Measurements from ENCODE around the gene C10orf53.

The C10orf53 gene

GRCh38 chr10:49679480-49679893 is at the start of gene C10orf53:
C10orf53 (plus strand) TSS chr10:49679651; CDS start chr10:49679698, 47 bp downstream.
- DNase-seq (ENCODE audit: low spot score): peak; percentile 32

GRCh38 chr10:49631975-49632374 is 47.5 kb upstream of the C10orf53 start:
- DNase-seq (ENCODE audit: low spot score): no peak

DNA sequence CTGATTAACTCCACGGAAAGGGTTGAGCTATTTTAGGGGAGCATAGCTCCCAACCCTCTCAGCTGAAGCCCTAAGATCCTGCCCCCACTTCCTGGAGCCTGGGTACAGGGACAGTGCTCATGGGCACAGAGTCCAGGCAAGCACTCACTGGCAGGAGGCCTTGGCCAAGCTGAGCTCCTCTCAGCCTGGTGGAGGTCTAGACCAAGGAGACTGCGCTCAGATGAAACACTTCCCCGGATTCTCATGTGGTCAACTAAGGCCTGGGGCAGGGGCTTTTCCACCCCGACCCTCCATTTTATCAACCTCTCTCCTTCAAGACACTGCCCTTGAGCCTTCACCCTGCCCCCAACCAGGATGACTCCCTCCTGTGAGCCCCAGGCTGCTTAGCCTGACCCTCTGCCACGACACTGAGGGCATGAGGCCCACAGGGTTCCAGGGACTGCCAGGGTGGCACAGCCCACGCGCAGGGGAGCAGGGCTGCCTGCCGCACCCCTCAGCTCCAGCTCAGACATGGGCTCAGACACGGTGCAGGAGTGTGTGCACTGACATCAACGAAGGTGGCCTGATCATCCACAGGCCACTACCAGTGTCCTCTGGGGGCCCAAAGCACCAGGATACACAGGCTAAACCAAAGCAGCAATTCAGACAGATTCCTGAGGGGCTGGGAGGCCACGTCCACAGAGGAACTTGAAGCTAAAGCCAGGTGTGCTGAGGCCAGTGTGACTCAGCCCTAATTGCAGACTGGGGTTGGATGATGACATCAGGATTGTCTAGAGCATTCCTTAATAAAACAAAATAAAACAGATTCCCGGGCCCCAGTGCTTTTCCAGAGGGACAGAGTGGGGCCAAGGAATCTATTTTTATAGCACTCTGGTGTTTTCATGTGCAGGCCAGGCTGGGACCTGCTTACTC is 46.8 kb upstream of the C10orf53 start:
- DNase-seq (ENCODE audit: low spot score): no peak

- no peak for DNase-seq (ENCODE audit: low spot score)
These were observed 46.0 kb upstream of the C10orf53 start for GRCh38 chr10:49633327-49634068.

DNA sequence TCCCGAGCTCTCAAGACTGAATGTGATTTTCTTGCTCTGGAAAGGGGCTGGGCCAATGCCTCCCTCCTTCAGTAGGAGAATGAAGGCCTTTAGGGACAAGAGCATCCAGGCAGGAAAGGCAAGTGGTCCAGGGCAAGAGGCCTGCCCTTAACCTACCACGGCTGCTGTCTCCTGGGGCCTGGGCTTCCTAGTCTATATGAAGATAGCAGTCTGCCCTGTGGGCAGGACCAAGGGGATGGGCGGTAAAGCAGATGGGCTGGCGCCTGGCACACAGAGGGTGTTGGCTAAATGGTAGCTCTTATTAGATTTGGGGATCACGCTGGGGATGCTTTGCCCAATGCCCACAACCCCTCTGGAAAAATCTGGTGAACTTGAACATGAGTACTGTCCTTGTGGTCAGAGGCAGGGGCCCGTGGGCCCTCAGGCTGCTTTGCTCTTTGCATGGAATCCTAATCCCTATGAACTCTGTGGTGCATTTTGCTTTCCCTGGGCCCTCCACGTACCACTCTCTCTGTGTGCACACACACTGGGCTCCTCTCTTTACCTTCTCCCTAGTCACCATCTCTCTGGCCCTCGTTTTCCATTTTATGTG is 45.3 kb upstream of the C10orf53 start:
- no peak for DNase-seq (ENCODE audit: low spot score)

DNA sequence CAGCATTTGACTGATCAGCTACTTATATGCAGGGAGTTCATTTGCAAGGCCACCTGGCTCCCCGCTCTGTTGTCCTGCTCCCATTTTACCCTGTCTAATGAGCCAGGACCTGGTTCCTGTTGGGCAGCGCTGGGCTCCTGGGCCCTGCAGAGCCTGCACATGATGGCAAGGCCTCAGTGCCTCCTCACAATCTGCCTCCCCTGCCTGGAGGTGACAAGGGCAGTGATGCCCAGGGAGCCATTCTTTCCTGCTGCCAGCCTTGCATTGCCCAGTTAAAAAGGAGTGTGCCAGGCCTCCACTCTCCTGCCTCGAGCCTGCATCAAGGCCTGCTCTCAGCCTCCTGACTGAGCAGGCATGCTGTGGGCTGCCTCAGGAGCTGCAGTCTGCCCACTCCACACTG is 37.1 kb upstream of the C10orf53 start:
- no peak for DNase-seq (ENCODE audit: low spot score)

DNA sequence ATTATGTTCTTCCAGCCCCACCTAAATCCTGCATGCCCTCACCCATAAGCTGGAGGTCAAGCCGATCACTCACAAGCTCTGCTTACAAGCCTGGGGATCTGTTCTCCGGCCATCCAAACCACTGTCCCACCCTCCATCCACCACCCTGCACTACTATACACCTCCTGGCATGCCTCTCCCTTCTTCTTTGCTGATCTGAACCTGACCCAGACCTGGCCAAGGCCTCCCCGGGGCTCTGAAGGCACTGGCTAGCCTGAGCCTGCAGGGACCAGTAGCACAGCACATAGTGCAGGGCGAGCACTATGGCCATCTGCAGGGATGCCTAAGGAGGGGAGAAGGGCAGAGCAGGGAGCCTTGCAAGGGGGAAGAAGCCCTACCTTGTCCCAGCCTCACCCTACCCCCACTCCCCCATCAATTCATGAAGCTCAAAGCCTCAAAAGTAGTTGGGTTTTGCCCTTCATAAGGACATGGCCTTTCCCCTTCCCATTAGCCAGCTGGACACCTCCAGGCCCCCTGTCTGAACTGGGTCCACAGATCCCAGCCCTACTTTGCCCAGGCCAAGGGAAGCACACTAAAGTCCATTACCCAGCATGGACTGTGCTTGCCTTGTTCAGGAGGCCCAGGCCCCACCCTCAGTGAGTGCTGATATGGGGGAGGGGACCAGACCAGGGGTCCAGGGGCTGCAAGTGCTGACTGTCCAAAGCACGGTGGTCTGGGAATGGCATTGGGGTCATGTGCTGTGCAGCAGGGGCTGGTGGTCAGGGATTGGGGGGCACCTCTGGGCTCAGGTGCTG is 36.0 kb upstream of the C10orf53 start:
- DNase-seq (ENCODE audit: low spot score): no peak

GRCh38 chr10:49644035-49644646 is 35.3 kb upstream of the C10orf53 start:
- no peak for DNase-seq (ENCODE audit: low spot score)

GRCh38 chr10:49645417-49645816 is 34.0 kb upstream of the C10orf53 start:
- no peak for DNase-seq (ENCODE audit: low spot score)

DNA sequence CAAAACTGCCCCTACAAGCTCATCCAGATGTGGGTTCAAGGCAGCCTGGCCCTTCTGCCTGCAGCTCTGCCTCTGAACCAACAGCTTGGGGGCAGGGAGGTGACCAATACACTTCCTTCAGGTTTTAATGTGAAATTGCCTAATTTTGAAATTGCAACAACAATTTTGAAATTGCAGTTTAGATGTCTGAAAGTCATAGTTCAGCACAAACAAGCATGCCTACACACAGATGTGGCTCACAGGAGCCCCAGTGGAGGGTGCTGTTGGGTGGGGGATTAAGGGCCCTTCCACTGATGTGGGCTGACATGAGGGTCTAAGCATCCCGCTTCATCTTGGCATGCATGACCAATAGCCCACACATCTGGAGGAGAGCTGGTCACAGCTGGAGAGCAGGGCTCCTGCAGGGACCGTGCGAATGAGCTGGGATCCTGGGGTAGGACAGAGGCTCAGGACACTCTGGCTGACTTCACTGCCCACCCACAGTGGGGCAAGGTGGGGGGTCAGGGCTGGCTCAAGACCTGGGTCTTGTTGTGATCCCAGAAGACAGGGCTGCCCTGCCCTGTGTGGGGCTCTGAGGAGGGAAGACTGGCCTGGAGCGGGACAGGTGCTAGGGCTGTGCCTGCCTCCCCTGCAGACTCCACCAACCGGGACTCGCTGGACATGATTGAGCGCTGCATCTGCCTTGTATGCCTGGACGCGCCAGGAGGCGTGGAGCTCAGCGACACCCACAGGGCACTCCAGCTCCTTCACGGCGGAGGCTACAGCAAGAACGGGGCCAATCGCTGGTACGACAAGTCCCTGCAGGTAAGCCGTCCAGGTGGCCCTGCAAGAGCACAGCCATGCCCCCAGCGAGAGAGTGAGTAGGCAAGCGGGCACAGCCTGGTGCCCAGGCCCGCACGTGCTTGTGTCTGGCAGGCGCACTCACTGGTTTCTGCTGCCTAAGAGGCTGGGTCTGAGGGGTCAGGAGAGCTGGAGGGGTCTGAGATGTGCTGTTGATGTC is 33.3 kb upstream of the C10orf53 start:
- no peak for DNase-seq (ENCODE audit: low spot score)

DNA sequence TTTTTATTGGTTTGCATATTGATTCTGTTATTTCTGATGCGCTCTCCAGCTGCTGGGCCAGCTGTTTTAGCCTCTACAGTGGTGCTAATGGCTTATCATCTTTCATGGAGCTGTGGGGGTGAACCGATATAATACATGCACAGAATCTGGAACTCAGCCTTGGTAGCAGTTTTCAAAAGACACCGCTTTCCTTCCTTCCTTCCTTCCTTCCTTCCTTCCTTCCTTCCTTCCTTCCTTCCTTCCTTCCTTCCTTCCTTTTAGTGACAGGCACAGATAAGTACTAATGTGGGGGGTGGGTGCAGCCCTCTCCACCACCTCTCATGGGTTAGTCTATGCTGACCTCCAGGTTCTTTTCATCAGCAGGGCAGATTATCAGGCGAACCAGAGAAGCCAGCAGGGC is 31.9 kb upstream of the C10orf53 start:
- DNase-seq (ENCODE audit: low spot score): no peak

DNA sequence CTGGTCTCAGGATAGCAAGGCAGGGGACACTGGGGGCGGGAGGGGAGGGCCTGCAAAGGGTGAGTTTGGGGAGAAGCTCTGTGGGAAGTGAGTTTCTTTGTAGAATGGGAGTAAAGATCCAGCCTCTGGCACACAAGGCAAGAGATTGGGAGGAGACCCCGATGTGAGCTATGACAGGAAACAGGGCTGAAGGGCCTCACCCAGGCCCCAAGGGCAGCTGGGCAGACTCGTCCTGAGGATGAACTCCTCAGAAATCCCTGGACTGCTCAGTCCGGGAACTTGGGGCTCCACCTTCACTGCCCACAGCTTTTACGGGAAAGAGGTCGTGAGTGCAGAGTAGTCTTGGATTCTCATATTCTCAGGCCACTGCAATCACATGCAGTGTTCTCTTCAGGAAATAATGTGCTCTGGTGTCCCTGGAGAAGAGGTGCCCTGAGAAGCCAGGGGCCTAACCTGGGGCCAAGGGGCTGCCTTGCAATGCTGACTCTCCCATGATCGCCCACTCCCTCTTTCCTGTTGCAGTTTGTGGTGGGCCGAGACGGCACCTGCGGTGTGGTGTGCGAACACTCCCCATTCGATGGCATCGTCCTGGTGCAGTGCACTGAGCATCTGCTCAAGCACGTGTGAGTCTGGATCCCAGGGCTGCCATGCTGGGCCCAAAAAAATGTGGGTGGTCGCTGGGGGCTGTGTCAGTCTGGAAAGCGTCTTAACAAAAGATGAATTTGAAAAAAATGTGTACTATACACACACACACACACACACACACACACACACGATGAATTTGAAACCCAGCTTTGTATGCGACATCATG is 31.3 kb upstream of the C10orf53 start:
- DNase-seq (ENCODE audit: low spot score): no peak

DNA sequence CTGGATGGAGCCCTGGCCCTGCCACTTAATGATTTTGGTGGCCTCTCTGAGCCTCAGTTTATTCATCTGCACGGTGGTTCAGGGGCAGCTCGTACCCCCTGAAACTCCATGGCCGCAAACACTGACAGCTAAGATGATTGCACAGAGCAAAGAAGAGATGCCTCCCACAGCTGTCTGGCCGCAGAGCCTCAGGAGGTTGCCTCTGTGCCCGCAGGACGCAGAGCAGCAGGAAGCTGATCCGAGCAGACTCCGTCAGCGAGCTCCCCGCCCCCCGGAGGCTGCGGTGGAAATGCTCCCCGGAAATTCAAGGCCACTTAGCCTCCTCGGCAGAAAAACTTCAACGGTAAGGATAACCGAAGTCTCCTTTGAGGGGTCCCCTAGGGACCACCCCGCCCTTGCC is 30.2 kb upstream of the C10orf53 start:
- DNase-seq (ENCODE audit: low spot score): no peak

GRCh38 chr10:49649936-49650723 is 29.3 kb upstream of the C10orf53 start:
- DNase-seq (ENCODE audit: low spot score): no peak

- no peak for DNase-seq (ENCODE audit: low spot score)
These were observed 28.8 kb upstream of the C10orf53 start for GRCh38 chr10:49650724-49651034.

GRCh38 chr10:49651039-49651835 is 28.2 kb upstream of the C10orf53 start:
- no peak for DNase-seq (ENCODE audit: low spot score)

GRCh38 chr10:49651917-49652316 is 27.5 kb upstream of the C10orf53 start:
- DNase-seq (ENCODE audit: low spot score): no peak

Data from hepatic stellate cell (primary cell).